IPS-20b (cell line): ENCODE data around the gene TBC1D13.
A peak's percentile ranks its signal among the peaks of the same experiment; 100 is the strongest.
"Not testable (repeated sequence)": the region's sequence is repeated elsewhere in the genome, so short reads cannot be mapped to it uniquely, and the experiment has no call there.

Experiments used
- H3K27ac ChIP-seq: one replicate; pipeline ENCODE4 v1.5.1; 2013; ENCODE audit warnings: low read length
- H3K27me3 ChIP-seq: 2 replicates; pipeline ENCODE4 v1.6.1; 2013; ENCODE audit warnings: mild to moderate bottlenecking, low read length, inconsistent platforms; ENCODE audit not compliant: insufficient read depth
- H3K36me3 ChIP-seq: 2 replicates; pipeline ENCODE4 v1.6.1; 2013; ENCODE audit warnings: low read depth, mild to moderate bottlenecking, inconsistent platforms, low read length, moderate library complexity; ENCODE audit not compliant: insufficient read depth
- H3K4me1 ChIP-seq: 2 replicates; pipeline ENCODE4 v1.6.1; 2013; ENCODE audit warnings: mild to moderate bottlenecking, control low read depth, inconsistent platforms, low read length, moderate library complexity; ENCODE audit not compliant: insufficient read depth
- H3K4me3 ChIP-seq: 2 replicates; pipeline ENCODE4 v1.5.1; 2013; ENCODE audit warnings: mild to moderate bottlenecking, low read length, inconsistent platforms
- H3K9ac ChIP-seq: 2 replicates; pipeline ENCODE4 v1.6.1; 2013; ENCODE audit warnings: low read depth, mild to moderate bottlenecking, inconsistent platforms, low read length, moderate library complexity
- H3K9me3 ChIP-seq: 2 replicates; pipeline ENCODE4 v1.6.1; 2013; ENCODE audit warnings: mild to moderate bottlenecking, low read depth, low read length, inconsistent platforms; ENCODE audit not compliant: insufficient read depth

The TBC1D13 gene

DNA sequence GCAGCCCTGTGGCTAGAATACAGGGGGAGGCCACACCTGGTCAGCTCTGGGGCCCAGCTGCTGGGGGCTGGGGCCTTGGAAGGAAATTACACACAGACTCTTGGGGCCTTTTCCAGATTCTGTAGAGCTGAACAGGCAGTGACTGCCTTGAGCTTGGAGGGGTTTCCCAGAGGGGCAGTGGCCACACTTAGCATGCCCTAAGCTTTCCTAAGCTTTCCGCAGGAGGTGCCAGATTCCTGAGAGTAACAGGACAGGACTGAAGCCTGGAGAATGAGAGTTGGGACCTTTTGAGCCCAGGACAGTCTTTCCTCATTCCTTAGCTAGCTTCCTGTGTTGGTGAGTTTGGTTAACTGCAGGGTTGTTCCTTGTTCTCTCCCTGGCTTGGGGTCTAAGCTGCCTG is 1.4 kb downstream of the TBC1D13 start:
- Histone ChIP-seq H3K27me3 (no peaks in the 10 kb centered on the region), H3K9me3 (no peaks in the 10 kb centered on the region), H3K4me1 (peaks cover 3% of the 10 kb centered on the region; the same call in 1 of the 2 replicates), H3K36me3 (peaks cover 28% of the 10 kb centered on the region), H3K27ac (no peak overlapping the region), H3K9ac (peak overlapping the region; percentile 69; the same call in 1 of the 2 replicates), H3K4me3 (peak overlapping the region; percentile 72; the same call in 1 of the 2 replicates)

DNA sequence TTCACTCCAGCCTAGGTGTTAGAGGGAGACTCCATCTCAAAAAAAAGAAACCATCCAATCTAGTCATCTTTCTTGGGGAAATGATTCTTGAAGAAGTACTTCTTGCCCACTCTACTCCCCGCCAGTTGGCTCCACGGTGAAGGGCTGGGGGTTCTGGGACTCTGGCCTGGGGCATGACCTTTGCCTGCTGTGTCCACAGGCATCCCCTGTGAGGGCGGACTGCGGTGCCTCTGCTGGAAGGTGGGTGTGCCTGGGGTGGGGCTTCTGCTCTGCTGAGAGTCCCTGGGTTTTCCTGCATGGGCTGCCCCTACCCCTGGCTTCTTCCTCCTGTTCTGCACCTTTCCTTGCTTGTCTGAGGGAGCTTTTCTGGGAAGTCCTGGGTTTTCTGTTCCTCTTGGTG is 3.5 kb downstream of the TBC1D13 start:
- Histone ChIP-seq H3K27me3 (no peaks in the 10 kb centered on the region), H3K4me3 (no peak overlapping the region), H3K27ac (no peak overlapping the region), H3K36me3 (peaks cover 43% of the 10 kb centered on the region), H3K9ac (no peak overlapping the region), H3K4me1 (peaks cover 3% of the 10 kb centered on the region; the same call in 1 of the 2 replicates), H3K9me3 (no peaks in the 10 kb centered on the region)

DNA sequence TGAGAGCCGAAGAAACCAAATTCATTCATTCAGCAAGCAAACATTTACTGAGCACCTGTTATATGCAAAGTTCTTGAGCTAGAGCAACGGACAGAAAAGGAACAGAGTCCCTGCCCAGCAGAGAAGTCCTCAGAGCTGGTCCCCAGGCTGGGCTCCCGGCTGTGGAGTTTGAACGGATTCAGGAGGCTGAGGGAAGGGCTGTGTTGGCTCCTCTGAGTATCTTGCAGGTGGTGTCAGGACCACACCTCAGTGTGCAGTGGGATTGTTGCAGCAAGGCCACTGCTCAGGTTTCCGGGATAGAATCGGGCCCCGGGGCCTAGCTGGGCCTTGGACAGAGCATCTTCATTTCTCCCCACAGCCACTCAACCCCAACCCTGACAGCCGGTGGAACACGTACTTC is 5.1 kb downstream of the TBC1D13 start:
- H3K27ac ChIP-seq = no peak overlapping the region
- no peaks in the 10 kb centered on the region for H3K9me3 ChIP-seq
- H3K27me3 ChIP-seq = no peaks in the 10 kb centered on the region
- H3K9ac ChIP-seq = no peak overlapping the region
- H3K4me3 ChIP-seq = no peak overlapping the region
- H3K4me1 ChIP-seq = peaks cover 3% of the 10 kb centered on the region; the same call in 1 of the 2 replicates
- peaks cover 46% of the 10 kb centered on the region for H3K36me3 ChIP-seq

DNA sequence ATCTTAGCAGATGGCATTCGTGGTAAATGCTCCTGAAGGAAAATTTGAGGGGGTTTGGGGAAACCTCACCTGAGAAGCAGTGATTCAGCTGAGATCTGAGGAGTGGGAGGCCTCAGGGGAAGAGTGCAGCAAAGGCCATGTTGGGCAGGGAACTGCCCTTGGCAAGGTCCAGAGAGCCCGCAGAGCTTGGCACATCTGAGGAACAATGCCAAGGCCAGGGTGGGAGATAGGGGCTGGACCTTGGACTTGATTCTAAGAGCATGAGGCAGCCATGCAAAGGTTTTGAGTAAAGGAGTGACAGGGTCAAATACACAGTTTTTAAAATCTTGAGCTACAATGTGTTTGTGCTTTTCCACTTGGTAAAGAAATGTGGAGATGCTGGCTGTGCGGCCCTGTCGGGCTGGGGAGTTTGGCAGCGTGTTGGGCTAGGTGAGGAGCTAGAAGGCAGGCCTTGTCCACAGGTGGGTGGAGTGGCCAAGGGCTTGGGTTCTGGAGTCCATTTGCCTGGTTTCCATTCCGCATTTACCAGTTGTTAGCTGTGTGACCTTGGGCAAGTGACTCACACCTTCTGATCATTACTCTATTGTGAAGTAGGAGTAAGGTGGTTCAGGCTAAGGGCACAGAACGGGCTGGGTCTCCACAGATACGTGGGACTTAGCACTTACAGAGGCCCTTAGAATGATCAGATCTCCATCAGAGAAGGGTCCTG is 6.1 kb downstream of the TBC1D13 start:
- Histone ChIP-seq H3K27ac (no peak overlapping the region), H3K4me1 (no peaks in the 10 kb centered on the region; the same call in 1 of the 2 replicates), H3K9ac (no peak overlapping the region), H3K9me3 (no peaks in the 10 kb centered on the region), H3K4me3 (no peak overlapping the region), H3K27me3 (no peaks in the 10 kb centered on the region), H3K36me3 (peaks cover 56% of the 10 kb centered on the region)

DNA sequence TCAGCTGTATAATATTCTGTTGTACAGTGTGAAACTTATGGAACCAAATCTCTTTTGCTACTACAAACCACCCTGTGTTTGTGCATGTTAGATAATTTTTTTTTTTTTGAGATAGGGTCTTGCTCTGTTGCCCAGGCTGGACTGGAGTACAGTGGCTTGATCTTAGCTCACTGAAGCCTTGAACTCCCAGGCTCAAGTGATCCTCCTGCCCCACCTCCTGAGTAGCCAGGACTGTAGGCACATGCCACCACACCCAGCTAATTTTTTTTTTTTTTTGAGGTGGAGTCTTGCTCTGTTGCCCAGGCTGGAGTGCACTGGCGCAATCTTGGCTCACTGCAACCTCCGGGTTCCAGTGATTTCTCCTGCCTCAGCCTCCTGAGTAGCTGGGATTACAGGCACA is 7.9 kb downstream of the TBC1D13 start:
- H3K9ac ChIP-seq, H3K9me3 ChIP-seq, H3K27me3 ChIP-seq, H3K4me3 ChIP-seq, H3K4me1 ChIP-seq, H3K27ac ChIP-seq: not testable (repeated sequence)
- peaks cover 70% of the 10 kb centered on the region for H3K36me3 ChIP-seq

DNA sequence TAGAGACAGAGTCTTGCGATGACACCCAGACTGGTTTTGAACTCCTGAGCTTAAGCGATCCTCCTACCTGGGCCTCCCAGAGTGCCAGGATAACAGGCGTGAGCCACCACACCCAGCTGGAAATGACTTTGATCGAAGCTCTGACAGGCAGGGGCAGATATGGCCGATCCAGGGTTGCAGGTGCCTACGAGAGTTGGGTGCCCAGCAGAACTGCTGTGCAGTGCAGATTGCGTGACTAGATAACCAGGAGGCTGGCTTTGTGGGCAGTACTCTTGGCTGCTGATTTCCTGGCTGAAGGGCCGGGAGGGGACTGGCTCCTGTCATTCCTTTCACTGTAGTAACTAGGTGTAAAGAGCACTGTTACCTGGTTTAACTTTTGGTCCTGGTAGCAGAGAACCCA is 11.8 kb downstream of the TBC1D13 start:
- Histone ChIP-seq H3K27ac (no peak overlapping the region), H3K4me1 (no peaks in the 10 kb centered on the region), H3K36me3 (peaks cover 61% of the 10 kb centered on the region), H3K9me3 (no peaks in the 10 kb centered on the region), H3K27me3 (no peaks in the 10 kb centered on the region), H3K9ac (no peak overlapping the region), H3K4me3 (no peak overlapping the region)

DNA sequence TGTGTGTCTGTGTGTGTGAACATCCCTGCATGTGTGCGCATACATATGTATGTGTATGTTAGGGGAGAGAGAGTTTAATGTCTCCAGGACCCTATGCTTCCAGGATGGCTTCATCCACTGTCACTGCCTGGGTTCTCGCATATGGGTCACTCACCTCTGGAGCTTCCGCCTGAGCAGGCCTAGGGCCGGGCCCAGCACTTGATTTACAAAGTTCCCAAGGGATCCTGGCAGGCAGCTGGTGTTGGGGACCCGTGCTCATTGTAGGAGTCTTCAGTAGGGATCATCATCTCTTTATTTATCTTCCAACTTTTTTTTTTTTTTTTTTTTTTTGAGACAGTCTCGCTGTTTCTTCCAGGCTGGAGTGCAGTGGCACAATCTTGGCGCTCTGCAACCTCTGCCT is 13.0 kb downstream of the TBC1D13 start:
- Histone ChIP-seq H3K9ac (no peak overlapping the region), H3K27ac (no peak overlapping the region), H3K4me1 (no peaks in the 10 kb centered on the region), H3K9me3 (no peaks in the 10 kb centered on the region), H3K36me3 (peaks cover 56% of the 10 kb centered on the region), H3K4me3 (no peak overlapping the region), H3K27me3 (no peaks in the 10 kb centered on the region)

DNA sequence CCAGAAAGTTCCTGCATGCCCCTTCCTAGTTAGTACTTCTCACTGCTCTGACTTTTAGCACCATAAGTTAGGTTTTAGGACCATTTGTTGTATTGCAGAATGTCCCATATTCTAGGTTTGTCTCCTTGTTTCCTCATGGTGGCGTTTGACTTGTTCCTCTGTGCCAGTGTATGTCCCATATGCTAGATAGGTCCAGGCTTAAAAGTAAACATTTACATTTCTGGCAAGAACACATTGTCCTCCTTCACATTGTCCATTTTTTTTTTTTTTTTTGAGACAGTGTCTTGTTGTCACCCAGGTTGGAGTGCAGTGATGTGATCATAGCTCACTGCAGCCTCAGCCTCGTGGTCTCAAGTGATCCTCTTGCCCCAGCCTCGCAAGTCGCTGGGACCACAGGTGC is 15.4 kb downstream of the TBC1D13 start:
- Histone ChIP-seq H3K4me3 (no peak overlapping the region), H3K27me3 (no peaks in the 10 kb centered on the region), H3K4me1 (no peaks in the 10 kb centered on the region), H3K27ac (no peak overlapping the region), H3K9me3 (no peaks in the 10 kb centered on the region), H3K36me3 (peaks cover 72% of the 10 kb centered on the region), H3K9ac (no peak overlapping the region)

DNA sequence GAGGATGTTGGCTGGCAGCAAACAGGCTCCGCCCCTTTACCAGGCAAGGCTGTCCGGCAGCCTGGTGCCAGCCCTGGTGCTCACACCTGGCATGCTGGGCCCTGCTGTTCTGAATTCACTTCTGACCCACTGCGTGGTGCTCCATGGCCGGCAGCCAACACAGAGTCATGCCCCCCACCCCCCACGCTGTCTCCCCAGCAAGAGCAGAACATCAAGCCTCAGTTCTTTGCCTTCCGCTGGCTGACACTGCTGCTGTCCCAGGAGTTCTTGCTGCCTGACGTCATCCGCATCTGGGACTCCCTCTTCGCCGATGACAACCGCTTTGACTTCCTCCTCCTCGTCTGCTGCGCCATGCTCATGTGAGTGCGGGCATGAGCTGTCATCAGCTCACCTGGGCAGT is 18.6 kb downstream of the TBC1D13 start:
- Histone ChIP-seq H3K9me3 (no peaks in the 10 kb centered on the region), H3K4me1 (no peaks in the 10 kb centered on the region), H3K4me3 (no peak overlapping the region), H3K36me3 (peaks cover 55% of the 10 kb centered on the region), H3K27ac (no peak overlapping the region), H3K27me3 (no peaks in the 10 kb centered on the region), H3K9ac (no peak overlapping the region)

DNA sequence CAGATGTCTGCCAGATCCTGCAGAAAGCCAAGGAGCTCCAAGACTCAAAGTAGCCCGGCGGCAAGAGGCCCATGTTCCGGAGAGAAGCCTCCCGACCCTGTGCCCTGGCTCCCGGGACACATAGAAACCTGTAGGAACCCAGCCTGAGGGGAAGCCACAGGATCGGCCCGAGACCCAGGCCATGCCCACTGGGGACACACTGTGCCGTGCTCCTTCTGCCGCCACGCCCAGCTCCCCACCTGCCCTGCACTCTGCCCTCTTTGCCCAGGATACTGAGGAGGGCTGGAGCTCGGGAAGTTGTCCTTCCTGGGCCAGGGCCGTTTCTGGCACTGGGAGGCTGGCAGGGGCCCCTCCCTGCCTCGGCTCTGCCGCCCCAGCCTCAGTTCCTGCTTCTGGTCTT is 20.8 kb downstream of the TBC1D13 start:
- Histone ChIP-seq H3K9ac (no peak overlapping the region), H3K9me3 (no peaks in the 10 kb centered on the region), H3K4me1 (no peaks in the 10 kb centered on the region), H3K27me3 (no peaks in the 10 kb centered on the region), H3K27ac (no peak overlapping the region), H3K4me3 (no peak overlapping the region), H3K36me3 (peaks cover 42% of the 10 kb centered on the region)

DNA sequence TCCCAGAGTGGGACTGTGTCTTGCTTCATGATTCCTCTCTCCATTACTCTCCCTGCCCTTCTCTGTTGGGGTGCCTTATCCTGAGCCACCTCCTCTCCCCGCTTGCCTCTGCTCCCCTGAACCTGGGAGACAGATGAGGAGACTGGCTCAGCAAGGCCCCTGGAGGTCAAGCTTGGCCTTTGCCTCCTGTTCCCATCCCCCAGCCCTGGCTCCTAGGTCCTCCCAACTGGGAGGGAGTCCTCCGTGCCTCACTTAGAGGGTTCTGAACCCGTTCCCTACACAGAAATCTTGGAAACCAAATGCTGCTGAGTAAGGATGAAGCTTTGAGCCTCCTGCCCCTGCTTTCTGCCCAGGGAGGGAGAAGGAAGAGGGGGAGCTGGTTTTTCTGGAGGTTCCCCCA is 21.5 kb downstream of the TBC1D13 start:
- Histone ChIP-seq H3K4me1 (no peaks in the 10 kb centered on the region), H3K27ac (no peak overlapping the region), H3K27me3 (no peaks in the 10 kb centered on the region), H3K4me3 (no peak overlapping the region), H3K9ac (no peak overlapping the region), H3K36me3 (peaks cover 35% of the 10 kb centered on the region), H3K9me3 (no peaks in the 10 kb centered on the region)

DNA sequence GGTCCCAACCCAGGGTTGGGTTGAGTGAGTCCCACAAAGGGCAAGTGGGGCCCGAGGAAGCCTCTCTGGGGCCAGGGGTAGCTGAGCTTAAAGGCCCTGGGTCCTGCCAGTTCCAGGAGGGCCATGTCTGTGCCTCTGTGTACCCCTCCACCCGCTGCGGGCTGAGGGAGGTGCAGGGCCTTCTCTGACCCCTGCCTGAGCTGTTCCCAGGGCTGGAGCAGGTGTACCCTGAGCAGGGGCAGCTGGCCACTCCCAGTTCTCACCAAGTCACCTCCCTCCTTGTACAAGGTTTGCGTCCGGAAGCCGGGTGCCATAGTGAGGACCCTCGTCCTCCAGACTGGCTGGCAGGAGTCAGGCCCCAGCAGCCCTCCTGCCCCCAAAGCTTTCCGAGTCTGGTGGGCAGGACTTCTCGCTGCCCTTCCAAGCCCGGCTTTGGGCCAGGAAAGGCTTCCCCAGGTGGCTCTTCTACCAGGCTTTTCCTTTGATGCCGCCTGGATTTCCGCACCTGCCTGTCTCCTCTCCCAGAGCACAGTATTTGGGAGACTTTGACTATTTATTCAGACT is 22.1 kb downstream of the TBC1D13 start:
- Histone ChIP-seq H3K4me3 (no peak overlapping the region), H3K4me1 (no peaks in the 10 kb centered on the region), H3K36me3 (peaks cover 29% of the 10 kb centered on the region), H3K9me3 (no peaks in the 10 kb centered on the region), H3K27ac (no peak overlapping the region), H3K27me3 (no peaks in the 10 kb centered on the region), H3K9ac (no peak overlapping the region)
